Vagina (tissue), 2 donors: ENCODE results near the gene EVI2A.
"Not testable (repeated sequence)": the region's sequence is repeated elsewhere in the genome, so short reads cannot be mapped to it uniquely, and the experiment has no call there.

Source experiments
- CTCF ChIP-seq, 3 experiments: fragments of 450-650 bp in 2 of 3; fragments of 200-600 bp in 1 of 3; sonication (generic) in 1 of 3; IDR thresholded peaks; one replicate each; pipeline ENCODE4 v1.5.1; 2017 to 2019; ENCODE audit warnings: antibody characterized with exemption in 3 of 3, mild to moderate bottlenecking in 2 of 3, moderate library complexity in 2 of 3
- POLR2A ChIP-seq, 2 donors: fragments of 450-650 bp; IDR thresholded peaks; one replicate each; pipeline ENCODE4 v1.6.1; 2017; ENCODE audit warnings: antibody characterized with exemption in 2 of 2, mild to moderate bottlenecking in 2 of 2, moderate library complexity in 2 of 2
- POLR2AphosphoS5 ChIP-seq, 2 donors: sonication (generic); formaldehyde crosslinking; IDR thresholded peaks; one replicate each; pipeline ENCODE4 v1.9.0; 2017; ENCODE audit warnings: antibody characterized with exemption in 2 of 2, mild to moderate bottlenecking in 2 of 2, low read depth in 1 of 2; ENCODE audit not compliant: insufficient read depth in 1 of 2

GRCh38 chr17:31312223-31312622, 9.2 kb downstream of the EVI2A start:
- not testable (repeated sequence) for TF ChIP-seq CTCF (IDR thresholded peaks at IDR 0.05); POLR2A (IDR thresholded peaks at IDR 0.05); POLR2AphosphoS5 (IDR thresholded peaks at IDR 0.05; ENCODE audit: insufficient read depth in 1 of 2, low read depth in 1 of 2)
